ACHN (cell line): ENCODE results near the gene ATOX1.

Experiments
- DNase-seq: peaks from one replicate; pipeline ENCODE4 v3.0.0-alpha.2; 2015
- in situ Hi-C: cut with HindIII; loops from 2 replicates; pipeline ENCODE4 v1.10.0; 2017; ENCODE audit warnings: low sequenced_read_pairs, low pct_ligation_motif_present, low pct_unique_long_range_greater_than_20kb

ATOX1 gene

DNA sequence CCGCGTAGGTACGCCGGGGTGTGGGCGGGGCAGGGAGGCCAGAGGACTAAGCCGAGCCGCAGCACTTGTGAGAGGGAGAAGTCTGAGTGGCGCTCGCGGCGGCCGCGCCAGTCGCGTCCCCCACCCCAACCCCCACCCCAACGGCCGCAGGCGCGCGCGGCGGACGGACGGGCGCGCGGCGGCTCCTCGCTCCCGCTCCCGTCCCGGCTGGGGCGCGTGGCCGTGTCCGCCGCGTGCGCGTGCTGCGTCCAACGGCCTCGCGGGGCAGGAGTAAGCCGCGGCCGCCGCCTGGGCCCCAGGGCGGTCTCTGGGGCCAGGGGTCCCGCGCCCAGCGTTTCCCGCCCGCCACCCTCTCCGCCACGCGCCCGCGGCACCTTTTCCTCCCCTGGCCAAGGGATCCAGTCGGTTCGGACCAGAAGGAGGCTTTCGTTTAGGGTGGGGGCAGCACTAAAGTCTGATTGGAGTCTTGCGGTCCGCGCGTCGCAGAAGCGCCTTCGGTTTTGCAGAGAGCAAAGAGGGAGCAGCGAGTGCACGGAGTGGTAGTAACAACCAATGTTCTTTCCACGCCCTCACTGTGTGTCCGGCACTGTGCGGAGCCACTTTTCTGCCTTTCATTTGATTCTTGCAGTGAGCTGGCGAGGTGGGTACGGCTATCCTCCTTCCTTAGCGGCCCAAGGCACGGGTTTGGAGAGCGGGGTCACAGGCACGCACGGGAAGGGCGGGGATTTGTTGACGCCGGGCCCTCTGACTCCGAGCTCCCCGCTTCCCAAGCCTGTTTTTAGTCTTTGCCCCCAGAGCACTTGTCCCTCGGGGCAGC is 13.8 kb upstream of the ATOX1 start:
- DNase-seq = peak; percentile 29
- in situ Hi-C loops = no loop called here

DNA sequence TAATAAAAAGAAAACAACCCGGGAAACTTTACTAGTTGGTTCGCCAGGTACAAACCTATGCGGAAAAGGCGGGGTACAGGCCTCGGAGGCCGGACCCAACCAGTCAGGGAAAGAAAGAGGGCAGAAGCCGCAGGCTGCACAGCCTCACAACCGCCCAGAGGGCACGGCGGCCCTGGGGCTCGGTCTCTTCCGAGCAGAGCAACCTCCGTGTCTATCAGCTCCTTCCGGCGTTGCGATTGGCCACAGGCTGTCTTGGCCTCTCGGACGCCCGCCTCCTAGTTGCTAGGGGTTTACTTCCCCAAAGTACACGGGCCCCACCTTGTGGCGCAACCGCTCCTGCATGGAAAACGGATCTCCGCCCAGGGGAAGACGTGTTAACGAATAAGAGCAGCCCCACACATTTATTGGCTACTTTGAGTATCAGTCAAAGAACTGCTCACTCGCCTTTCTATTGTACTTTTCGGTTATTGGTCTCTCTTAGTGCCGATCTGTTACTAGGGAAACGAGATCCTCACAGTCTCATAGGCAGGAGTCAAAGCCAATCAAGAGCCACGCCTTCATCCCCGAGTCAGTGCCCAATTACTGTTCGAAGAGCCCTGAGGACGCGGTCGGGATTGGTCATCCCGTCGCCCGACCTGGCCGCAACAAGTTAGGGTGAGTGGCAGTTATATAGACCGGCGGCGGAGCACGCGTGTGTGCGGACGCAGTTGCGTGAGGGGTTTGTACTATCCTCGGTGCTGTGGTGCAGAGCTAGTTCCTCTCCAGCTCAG is 13.0 kb upstream of the ATOX1 start, which contains the start of gene G3BP1:
Gene G3BP1 (plus strand): TSS at position 696 of the 770 bp plus-strand sequence. CDS start 14,667 bp downstream, outside the sequence.
- in situ Hi-C loops = no loop called here
- DNase-seq = peak; percentile 100

DNA sequence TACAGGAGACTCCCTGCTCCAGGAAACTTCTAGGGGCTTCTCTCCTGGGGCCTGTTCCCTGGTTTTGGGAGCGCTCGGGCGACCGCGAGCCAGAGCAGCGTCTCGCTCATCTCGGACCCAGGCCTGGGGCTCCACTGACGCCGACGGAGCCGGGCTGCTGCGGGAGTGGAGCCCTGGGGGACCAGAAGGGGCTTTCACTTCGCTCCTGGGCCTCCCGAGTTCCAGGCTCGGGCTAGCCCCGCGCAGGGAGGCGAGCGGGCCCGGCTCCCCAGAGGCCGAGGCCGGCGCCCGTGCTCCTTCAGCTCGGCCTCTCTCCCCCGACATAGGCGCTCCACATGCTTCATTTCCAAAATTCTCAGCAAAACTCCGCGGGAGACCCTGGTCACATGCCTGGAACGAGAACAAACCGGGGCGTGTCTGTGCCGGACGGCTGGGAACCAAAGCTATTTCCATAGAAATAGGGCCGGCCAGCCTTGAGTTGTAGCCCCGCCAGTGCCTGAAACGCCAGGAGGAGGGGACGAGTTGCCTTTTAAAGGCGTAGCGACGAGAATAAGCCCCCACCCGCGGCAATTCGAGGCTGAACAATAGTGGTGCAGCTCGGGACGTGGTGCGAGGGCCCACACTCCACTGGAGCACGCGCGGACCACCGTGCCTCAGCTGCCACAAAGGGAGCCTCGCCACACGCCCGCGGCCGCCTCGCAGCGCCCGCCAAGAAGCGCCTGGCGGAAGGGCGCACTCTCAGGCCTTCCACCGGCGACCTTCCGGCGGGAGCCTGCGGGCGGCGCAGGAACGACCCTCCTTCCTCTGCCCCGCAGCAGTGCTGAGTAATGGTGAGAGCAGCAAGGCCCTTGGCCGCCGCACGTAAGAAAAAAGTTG is 12.2 kb upstream of the ATOX1 start:
- in situ Hi-C loops = no loop called here
- peak; percentile 17 for DNase-seq

DNA sequence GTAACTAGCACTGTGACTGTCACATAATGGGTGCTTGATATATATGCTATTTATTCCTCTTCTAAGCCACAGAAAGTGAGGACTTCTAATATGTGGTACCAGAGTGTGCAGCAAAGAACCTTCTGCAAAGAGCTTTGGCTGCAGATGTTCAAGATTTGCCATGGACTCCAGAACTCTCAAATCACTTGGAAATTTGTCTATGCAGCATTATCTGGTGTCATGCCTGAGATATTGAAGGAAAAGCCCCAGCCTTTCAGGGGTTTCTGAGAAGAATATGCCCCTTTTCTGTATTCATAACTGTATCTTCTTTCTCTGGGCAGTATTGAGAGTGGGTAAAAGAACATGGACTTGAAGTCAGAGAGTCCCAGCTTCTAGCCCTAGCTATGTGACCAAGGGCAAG is 8.5 kb upstream of the ATOX1 start:
- in situ Hi-C loops = no loop called here

DNA sequence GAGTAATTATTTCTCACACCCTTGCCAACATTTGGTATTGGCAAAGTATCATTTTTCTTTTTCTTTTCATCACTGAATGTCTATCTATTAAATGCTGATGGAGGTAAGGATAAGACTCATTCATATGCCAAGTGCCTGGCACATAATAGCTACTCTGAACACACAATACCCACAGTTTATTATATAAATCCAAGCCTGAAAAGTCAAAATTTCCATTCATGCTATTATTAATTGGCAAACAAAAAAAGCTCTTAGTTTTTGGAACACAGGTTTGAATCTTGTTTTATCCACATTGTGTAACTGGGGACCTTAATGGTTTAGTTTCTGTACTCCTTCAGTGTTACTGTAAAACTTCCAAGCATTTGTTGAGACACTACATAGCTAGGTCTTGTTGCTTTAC is 6.4 kb upstream of the ATOX1 start:
- in situ Hi-C loops = no loop called here
- DNase-seq = no peak

More for the DNA sequence above, 8.5 kb upstream of the ATOX1 start:
- no peak for DNase-seq

DNA sequence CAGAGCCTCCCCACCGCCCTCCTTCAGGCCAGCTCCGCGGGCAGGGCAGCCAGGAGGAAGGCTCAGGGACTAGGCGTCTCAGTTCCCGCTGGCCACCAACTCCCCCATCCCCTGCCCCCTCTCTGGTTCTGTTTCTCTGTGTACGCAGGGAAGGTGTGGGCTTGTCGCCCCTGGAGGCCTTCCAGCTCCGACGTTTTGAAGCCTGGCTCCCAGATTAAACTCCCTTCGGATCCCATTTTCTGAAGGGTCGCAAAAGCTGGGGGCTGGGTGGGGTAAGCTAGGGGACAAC is 346 bp downstream of the ATOX1 start:
- in situ Hi-C loops = no loop called here
- DNase-seq = no peak

DNA sequence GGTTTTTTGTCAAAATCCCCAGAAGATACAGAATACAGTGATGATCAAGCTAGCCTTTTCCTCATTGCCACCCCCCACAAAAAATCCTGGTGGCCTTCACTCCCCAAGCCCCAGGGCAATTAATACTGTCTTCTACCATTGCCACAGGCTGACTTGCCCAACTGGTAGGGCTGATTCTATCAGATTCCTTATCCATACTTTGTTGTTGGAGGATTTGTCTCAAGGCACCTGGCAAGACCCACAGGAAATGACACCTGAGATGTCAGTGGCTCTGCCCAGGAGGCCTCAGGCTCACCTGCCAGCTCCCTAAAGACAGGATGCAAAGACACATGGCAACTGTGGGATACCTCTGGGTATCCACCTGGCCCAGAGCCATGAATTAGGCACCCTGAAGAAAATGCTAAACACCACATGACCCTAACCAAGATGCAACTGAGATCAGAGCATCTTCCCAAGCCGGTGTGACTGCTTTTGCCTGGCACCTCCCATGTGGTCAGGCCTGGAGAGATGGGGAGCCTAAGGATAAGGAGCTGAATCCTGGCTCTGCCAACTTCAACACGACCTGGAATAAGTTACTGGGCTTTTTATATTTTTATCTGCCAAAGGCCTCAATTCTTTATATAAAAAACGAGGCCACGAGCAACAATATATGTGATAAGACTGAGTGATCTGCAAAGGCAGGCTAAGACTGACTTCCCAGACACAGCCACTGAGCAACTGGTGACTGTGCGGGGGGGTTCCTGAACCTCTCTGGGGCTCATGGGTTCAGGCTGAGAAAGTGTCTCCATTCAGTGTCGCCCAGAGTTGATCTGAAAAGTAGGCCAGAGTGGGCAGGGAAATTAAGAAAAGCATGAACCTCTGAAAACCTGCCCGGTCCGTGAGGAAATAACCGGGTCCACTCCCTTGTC is 944 bp downstream of the ATOX1 start:
- DNase-seq = no peak
- in situ Hi-C loops = no loop called here

DNA sequence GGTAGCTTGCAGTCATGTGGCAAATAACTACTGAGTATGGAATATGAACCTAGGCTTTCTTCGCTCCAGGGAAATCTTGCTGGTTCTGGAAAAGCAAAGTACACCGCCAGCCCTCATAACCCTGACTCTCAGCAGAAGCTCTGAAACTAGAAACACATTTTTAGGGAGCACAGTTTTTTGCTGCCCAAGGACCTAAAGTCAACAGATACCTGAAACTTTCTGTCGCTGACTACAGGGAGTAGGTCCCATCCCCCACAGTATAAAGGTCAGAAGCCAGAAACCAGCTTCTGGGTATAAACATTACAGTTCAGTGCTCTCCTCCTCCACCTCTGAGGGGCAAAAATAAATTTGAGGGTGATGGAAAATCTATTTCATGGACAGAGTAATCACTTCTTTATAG is 3.0 kb downstream of the ATOX1 start:
- DNase-seq = no peak
- in situ Hi-C loops = no loop called here

DNA sequence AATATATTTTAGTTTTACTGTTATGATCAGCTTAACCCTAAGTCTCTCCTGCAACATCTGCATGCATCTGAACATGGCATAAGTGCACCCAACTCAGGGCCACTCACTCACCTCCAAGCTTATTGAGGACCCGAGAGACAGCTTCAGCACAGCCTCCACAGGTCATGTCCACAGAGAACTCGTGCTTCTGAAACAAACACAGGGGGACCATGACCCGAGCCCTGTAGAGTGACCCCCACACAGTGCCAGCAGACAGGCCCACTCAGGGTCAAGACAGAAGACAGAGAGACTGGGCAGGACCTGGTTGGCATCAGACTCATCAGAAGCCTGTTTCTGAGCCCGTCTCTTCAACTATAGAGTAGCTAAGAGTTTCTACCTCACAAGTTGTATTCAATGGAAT is 6.8 kb downstream of the ATOX1 start:
- no peak for DNase-seq
- in situ Hi-C loops = no loop called here

DNA sequence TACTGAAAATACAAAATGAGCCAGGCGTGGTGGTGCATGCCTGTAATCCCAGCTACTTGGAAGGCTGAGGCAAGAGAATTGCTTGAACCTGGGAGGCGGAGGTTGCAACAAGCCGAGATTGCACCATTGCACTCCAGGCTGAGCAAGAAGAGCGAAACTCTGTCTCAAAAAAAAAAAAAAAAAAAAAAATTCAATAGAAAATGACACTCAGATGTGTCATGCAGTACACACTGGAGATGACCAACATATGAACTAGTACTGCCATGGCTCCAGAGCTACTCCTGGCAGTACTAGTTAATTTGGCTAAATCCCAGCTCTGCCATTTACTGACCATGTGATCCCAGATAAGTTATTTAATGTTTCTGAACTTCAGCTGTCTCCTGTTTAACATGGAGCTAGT is 7.3 kb downstream of the ATOX1 start:
- no peak for DNase-seq
- in situ Hi-C loops = no loop called here

DNA sequence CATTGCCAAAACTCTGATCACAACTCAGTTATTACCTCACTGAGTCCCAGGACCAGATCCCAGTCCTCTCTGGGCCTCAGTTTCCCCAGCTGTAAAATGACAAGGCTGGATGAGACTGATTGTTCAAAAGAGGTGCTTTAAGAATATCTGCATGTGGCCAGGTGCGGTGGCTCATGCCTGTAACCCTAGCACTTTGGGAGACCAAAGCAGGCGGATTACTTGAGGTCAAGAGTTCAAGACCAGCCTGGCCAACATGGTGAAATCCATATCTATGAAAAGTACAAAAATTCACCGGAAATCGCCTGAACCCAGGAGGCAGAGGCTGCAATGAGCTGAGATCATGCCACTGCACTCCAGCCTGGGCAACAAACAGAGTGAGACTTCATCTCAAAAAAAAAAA is 8.3 kb downstream of the ATOX1 start:
- in situ Hi-C loops = no loop called here
- DNase-seq = no peak

DNA sequence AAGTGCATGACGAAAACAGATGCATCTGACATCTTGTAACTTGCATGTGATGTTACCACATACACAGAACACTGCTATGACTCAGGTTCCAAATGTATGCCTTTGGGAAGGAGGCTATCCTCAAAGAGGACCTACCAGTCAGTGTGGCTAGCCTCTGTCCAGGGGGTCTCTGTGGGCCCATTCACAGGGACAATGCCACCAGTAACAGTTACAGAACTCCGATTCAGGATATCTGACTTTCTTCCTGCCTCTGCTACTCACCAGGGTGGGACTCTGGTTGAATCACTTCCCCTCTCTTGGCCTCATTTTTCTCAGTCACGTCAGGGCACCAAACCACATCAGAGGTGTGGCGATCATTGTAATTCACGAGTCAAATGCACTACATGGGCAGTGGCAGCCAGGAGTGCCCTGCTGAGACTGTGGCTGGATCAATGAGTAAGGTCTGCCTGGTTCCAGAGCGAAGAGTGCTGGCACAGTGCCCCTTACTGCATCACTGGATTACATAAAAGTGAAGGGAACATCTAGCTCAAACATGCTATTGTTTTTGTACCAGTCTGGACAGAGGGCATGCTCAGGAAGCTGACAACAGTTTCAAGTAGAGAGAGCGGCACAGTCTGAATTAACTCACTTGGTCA is 13.2 kb downstream of the ATOX1 start:
- in situ Hi-C loops = no loop called here
- peak; percentile 83 for DNase-seq

DNA sequence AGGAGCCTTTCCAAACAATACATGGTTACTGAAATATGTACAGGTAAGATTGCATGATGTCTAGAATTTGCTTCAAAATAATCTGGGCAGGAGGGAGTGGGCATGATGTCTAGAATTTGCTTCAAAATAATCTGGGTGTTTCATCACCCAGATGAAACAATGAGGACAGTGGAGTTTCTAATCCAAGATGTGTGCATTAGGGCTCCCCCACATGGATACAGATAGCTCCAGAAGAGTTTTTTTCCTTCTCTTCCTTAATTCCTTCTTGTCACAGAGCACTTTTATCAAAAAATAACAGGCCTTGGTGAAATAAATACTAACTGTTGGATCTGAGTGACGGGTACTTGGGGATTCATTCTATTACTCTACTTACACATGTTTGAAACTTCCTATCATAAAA is 14.9 kb downstream of the ATOX1 start:
- DNase-seq = peak; percentile 12

DNA sequence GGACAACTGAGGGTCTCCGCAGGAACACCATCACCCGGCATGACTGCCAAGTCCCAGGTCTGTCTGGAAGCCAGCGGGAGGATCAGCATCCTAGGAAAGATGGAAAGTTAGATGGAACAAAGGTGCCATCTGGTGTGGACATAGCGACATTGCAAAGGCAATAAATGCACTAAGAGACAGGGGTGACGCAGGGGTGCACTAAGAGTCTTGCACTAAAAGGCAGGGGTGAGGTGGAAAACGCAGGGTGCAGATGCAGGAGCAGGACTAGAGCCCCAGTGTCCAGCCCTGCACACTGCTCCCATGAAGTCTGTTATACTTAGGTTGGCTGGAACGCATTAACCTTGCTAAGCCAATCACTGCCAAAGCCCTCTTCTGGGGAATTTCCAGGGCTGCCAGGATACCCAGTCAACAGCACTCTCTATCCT is 15.5 kb downstream of the ATOX1 start:
- in situ Hi-C loops = no loop called here
- DNase-seq = peak; percentile 80

More for the DNA sequence above, 14.9 kb downstream of the ATOX1 start:
- in situ Hi-C loops = no loop called here

DNA sequence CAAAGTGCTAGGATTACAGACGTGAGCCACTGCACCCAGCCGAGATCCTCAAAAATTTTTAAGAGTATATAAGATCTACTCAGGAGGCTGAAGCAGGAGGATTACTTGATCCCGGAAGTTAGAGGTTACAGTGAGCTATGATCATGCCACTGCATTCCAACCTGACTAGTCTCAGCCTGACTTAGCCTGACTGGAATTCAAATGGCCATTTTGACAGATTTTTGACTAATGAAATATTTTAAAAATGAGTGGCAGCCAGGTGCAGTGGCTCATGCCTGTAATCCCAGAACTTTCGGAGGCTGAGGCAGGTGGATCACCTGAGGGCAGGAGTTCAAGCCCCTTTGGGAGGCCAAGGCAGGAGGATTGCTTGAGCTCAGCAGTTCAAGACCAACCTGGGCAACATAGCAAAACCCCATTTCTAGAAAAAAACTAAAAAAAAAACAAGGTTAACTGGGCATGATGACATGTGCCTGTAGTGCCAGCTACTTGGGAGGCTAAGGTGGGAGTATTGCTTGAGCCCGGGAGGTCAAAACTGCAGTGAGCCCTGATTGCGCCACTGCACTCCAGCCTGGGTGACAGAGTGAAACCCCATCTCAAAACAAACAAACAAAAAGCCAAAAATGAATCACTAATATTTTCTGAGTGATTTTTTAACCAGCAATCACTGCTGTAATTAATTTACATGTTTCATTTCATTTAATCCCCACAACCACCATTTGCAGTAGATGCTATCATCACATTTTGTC is 16.6 kb downstream of the ATOX1 start:
- peak; percentile 81 for DNase-seq
- in situ Hi-C loops = no loop called here

DNA sequence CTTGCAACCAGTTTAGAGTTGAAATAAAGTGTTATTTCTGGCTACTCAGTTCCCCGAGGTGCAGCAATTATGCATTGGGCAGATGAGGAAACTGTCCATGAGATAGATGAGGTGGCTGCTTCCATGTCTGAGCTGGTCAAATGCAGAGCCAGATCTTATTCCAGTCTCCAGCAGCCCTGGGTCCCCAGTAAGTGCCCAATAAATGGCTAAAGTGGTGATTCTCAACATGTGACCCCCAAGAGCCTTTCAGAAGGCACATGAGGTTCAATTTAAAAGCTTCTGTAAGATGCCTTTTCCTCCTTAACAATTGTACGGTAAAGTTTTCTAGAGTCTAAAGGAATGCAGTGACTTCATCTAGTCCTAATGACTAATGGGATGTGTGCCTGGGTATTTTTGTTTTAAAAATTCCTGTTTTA is 17.5 kb downstream of the ATOX1 start:
- in situ Hi-C loops = no loop called here
- DNase-seq = peak; percentile 63

DNA sequence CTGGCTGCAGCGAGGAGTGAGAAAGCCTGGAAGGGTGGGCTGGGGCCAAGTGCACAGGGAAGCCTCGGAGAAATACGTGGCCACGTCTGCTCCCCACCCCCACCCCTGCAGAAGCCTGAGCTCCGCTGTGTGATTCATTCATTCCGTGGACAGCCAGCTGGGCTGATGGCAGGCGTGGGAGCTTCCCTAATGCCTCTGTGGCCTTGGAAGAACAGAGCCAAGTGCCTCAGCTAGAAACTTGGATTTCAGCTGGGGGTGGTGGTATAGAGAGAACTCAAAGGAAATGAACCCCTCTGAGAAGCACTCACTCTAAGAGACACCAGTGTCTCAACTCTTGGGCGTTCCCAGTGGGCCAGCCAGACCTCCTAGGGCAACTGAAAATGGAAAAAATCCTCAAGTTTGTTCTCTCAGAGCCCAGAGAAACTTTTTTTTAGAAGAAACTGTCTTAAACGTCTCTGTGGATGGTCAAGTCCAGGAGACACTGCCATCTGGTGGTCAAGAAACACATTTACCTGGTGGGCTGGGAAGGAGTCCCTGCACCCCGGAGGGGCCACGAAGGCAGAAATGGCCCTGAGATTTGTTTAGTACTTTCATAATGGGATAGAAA is 18.0 kb downstream of the ATOX1 start:
- in situ Hi-C loops = no loop called here
- DNase-seq = peak; percentile 85
